Measurements from ENCODE around the gene ZNF346.

ZNF346 gene

GRCh38 chr5:177018341-177018740 lies 4.2 kb upstream of the ZNF346 start:
- TF ChIP-seq POLR2A (IDR thresholded peaks at IDR 0.05; ENCODE audit: low read depth, low read length) (no peak), TAF1 (IDR thresholded peaks at IDR 0.05; ENCODE audit: borderline replicate concordance, low read depth, low read length) (no peak), POLR2AphosphoS5 (IDR thresholded peaks at IDR 0.05; ENCODE audit: low read depth, low read length) (no peak)
- FAIRE-seq (no peak), DNase-seq (ENCODE audit: insufficient read length) (no peak)

GRCh38 chr5:177020033-177020432 lies 2.5 kb upstream of the ZNF346 start:
- no peak for FAIRE-seq
- TF ChIP-seq TAF1 (IDR thresholded peaks at IDR 0.05; ENCODE audit: borderline replicate concordance, low read depth, low read length), result no peak
- TF ChIP-seq POLR2AphosphoS5 (IDR thresholded peaks at IDR 0.05; ENCODE audit: low read depth, low read length), result no peak
- no peak for TF ChIP-seq POLR2A (IDR thresholded peaks at IDR 0.05; ENCODE audit: low read depth, low read length)
- DNase-seq (ENCODE audit: insufficient read length), result no peak

DNA sequence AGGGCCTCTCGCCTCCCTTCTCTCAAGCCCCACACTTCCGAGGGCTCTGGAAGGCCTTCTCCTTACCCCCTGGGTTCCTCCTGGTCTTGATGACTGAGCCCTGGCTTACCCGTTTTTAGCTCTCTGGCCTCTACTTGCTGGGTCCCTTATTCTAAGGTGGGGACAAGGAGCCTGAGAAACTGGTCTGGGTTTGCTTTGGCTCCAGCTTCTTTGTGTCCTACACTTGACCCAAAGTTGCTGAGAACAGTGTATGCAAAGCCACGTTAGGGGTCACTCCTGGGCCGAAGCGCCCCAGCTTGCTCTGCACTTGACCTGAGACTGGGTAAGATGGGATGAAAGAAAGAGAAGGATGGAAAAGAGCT lies 788 bp downstream of the ZNF346 start:
- no peak for FAIRE-seq
- TF ChIP-seq POLR2AphosphoS5 (IDR thresholded peaks at IDR 0.05; ENCODE audit: low read depth, low read length) (no peak), POLR2A (IDR thresholded peaks at IDR 0.05; ENCODE audit: low read depth, low read length) (no peak), TAF1 (IDR thresholded peaks at IDR 0.05; ENCODE audit: borderline replicate concordance, low read depth, low read length) (no peak)
- peak; percentile 24 for DNase-seq (ENCODE audit: insufficient read length)

DNA sequence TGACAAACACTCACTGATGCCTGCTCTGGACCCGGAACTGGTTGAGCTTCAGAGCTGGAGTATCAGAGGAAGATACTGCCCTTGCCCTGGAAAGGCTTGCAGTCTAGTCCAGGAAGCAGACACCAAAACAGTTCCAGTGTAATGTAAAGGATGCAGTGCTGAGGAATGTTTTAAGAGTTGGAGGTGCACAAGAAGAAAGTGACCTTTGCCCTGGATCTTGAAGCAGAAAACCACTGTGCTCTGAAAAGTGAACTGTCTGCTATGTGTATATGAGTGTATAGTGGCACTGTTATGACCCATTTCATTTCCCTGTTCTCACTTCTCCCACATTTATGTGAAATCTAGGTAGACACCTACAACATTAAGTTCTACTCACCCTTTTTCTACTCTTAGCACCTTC lies 2.1 kb downstream of the ZNF346 start:
- TF ChIP-seq POLR2A (IDR thresholded peaks at IDR 0.05; ENCODE audit: low read depth, low read length), result no peak
- no peak for TF ChIP-seq POLR2AphosphoS5 (IDR thresholded peaks at IDR 0.05; ENCODE audit: low read depth, low read length)
- no peak for TF ChIP-seq TAF1 (IDR thresholded peaks at IDR 0.05; ENCODE audit: borderline replicate concordance, low read depth, low read length)
- DNase-seq (ENCODE audit: insufficient read length) (no peak), FAIRE-seq (no peak)

DNA sequence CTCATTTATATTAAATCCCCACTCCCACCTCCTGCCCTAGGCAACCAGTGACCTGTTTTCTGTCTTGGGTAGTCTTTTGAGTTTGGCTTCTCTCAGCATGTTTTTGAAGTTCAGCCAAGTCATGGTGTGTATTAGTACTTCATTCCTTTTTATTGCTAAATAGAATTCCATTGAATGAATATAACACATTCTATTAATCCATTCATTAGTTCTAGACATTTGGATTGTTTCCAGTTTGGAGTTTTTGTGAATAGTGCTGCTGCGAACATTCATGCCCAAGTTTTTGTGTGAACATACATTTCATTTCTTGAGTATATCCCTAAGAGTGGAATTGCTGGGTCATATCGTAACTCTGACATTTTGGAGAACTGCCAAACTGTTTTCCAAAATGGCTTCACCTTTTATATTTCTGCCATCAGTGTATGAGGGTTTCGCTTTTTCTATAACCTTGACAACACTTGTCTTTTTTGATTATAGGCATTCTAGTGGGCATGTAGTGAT lies 2.7 kb downstream of the ZNF346 start:
- TF ChIP-seq POLR2AphosphoS5 (IDR thresholded peaks at IDR 0.05; ENCODE audit: low read depth, low read length) (no peak), TAF1 (IDR thresholded peaks at IDR 0.05; ENCODE audit: borderline replicate concordance, low read depth, low read length) (no peak), POLR2A (IDR thresholded peaks at IDR 0.05; ENCODE audit: low read depth, low read length) (no peak)
- no peak for FAIRE-seq
- DNase-seq (ENCODE audit: insufficient read length), result no peak

- DNase-seq (ENCODE audit: insufficient read length), result no peak
- no peak for FAIRE-seq
These were observed 5.2 kb downstream of the ZNF346 start for GRCh38 chr5:177027665-177028064.

GRCh38 chr5:177029498-177029897 lies 7.0 kb downstream of the ZNF346 start:
- FAIRE-seq (no peak), DNase-seq (ENCODE audit: insufficient read length) (no peak)
- TF ChIP-seq POLR2A (IDR thresholded peaks at IDR 0.05; ENCODE audit: low read depth, low read length) (no peak), TAF1 (IDR thresholded peaks at IDR 0.05; ENCODE audit: borderline replicate concordance, low read depth, low read length) (no peak), POLR2AphosphoS5 (IDR thresholded peaks at IDR 0.05; ENCODE audit: low read depth, low read length) (no peak)

More at GRCh38 chr5:177027665-177028064, 5.2 kb downstream of the ZNF346 start:
- TF ChIP-seq POLR2AphosphoS5 (IDR thresholded peaks at IDR 0.05; ENCODE audit: low read depth, low read length) (no peak), POLR2A (IDR thresholded peaks at IDR 0.05; ENCODE audit: low read depth, low read length) (no peak), TAF1 (IDR thresholded peaks at IDR 0.05; ENCODE audit: borderline replicate concordance, low read depth, low read length) (no peak)

- no peak for DNase-seq (ENCODE audit: insufficient read length)
- no peak for TF ChIP-seq POLR2AphosphoS5 (IDR thresholded peaks at IDR 0.05; ENCODE audit: low read depth, low read length)
- TF ChIP-seq TAF1 (IDR thresholded peaks at IDR 0.05; ENCODE audit: borderline replicate concordance, low read depth, low read length), result no peak
- TF ChIP-seq POLR2A (IDR thresholded peaks at IDR 0.05; ENCODE audit: low read depth, low read length), result no peak
- no peak for FAIRE-seq
These were observed 13.5 kb downstream of the ZNF346 start for GRCh38 chr5:177035976-177036375.

- no peak for FAIRE-seq
- DNase-seq (ENCODE audit: insufficient read length), result no peak
- no peak for TF ChIP-seq POLR2A (IDR thresholded peaks at IDR 0.05; ENCODE audit: low read depth, low read length)
- TF ChIP-seq TAF1 (IDR thresholded peaks at IDR 0.05; ENCODE audit: borderline replicate concordance, low read depth, low read length), result no peak
- no peak for TF ChIP-seq POLR2AphosphoS5 (IDR thresholded peaks at IDR 0.05; ENCODE audit: low read depth, low read length)
These were observed 13.9 kb downstream of the ZNF346 start for GRCh38 chr5:177036443-177036842.

DNA sequence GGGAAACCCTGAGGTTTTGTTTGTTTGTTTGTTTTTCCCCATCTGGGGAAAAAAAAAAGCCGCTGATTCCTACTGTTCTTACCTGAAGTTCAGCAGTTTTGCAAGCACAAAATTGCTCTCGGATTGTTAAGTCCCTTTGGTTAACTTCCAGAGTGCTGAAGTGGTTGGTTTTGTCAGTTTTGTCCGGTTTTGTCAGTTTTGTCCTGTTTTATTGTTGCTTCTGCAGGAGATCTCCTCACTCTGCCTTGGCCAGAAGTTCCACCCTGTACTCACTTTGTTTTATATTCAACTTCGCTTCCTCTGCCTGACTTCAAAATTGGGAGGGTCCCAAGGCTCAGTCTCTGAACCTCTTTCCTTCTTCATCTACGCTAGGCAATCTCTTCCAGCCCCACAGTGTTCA lies 14.4 kb downstream of the ZNF346 start:
- TF ChIP-seq POLR2AphosphoS5 (IDR thresholded peaks at IDR 0.05; ENCODE audit: low read depth, low read length), result no peak
- no peak for TF ChIP-seq POLR2A (IDR thresholded peaks at IDR 0.05; ENCODE audit: low read depth, low read length)
- no peak for TF ChIP-seq TAF1 (IDR thresholded peaks at IDR 0.05; ENCODE audit: borderline replicate concordance, low read depth, low read length)
- FAIRE-seq, result no peak
- no peak for DNase-seq (ENCODE audit: insufficient read length)

DNA sequence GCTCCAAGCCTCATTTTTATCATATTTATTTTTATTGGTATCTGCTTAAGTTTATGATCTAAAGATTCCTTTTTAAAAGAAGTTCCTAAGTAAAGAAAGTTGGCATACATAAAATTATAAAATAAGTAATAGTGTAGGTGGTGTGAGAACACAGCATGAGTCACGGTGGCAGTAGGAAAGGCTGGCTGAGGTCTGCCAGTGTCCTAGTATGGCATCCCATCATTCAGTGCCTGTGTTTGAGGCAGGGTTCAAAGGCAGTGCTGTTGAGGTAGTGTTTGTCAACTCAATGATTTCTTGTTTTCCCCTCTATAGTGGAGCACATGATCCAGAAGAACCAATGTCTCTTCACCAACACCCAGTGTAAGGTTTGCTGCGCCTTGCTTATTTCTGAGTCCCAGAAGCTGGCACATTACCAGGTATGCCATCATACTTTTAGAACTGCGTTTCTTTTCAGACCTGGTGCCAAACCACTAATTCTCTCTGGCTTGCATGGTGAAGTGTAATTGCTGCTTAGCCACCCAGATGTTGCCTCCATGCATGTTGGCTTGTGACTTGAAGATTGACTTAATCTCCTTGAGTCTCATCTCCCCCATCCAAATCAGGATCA lies 18.4 kb downstream of the ZNF346 start:
- FAIRE-seq (no peak), DNase-seq (ENCODE audit: insufficient read length) (no peak)
- TF ChIP-seq TAF1 (IDR thresholded peaks at IDR 0.05; ENCODE audit: borderline replicate concordance, low read depth, low read length), result no peak
- no peak for TF ChIP-seq POLR2A (IDR thresholded peaks at IDR 0.05; ENCODE audit: low read depth, low read length)

DNA sequence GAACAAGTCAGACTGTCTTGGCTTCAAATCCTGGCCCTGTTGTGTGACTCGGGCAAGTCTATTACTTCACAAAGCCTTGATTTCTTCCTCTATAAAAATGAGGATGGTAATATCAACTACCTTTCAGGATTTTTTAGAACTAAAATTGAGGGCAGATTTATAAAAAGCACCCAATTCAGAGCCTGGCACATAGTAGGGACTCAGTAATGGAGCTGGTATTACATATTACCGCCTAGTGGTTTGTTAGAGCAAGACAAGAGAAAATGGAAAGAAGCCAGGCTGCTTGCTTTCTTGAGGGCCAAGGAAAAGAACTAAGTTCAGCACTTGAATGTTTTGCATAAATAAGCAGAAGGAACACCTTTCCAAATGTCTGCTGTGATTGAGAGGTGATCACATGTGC lies 19.4 kb downstream of the ZNF346 start:
- FAIRE-seq (no peak), DNase-seq (ENCODE audit: insufficient read length) (no peak)
- TF ChIP-seq POLR2AphosphoS5 (IDR thresholded peaks at IDR 0.05; ENCODE audit: low read depth, low read length) (no peak), TAF1 (IDR thresholded peaks at IDR 0.05; ENCODE audit: borderline replicate concordance, low read depth, low read length) (no peak), POLR2A (IDR thresholded peaks at IDR 0.05; ENCODE audit: low read depth, low read length) (no peak)

All from GM12892 (cell line).